Cardiac muscle cell (in vitro differentiated cells and primary cell): ENCODE measurements around the gene MYO5A. TPM values are rescaled to one million over a fixed set of nuclear protein-coding genes. Genes with fewer than 3 reads are reported as not detected.
"Not testable (repeated sequence)": the region's sequence is repeated elsewhere in the genome, so short reads cannot be mapped to it uniquely, and the experiment has no call there.

ENCODE experiments used
- DNase-seq, 2 donors: peaks; one replicate each; pipeline versions ENCODE4 v3.0.0 to v3.0.0-alpha.2; 2010 to 2017; ENCODE audit warnings: low read depth in 1 of 2, low spot score in 1 of 2
- H3K27ac ChIP-seq: fragments of 200-600 bp; sonication (generic); 2 replicates; pipeline ENCODE4 v1.5.1; 2016
- H3K27me3 ChIP-seq: fragments of 200-600 bp; sonication (generic); 2 replicates; pipeline ENCODE4 v1.6.0; 2016; ENCODE audit warnings: control low read depth
- H3K36me3 ChIP-seq: fragments of 200-600 bp; sonication (generic); 2 replicates; pipeline ENCODE4 v1.5.1; 2016; ENCODE audit warnings: control low read depth
- H3K4me1 ChIP-seq: fragments of 200-600 bp; sonication (generic); 2 replicates; pipeline ENCODE4 v1.8.1; 2017; ENCODE audit warnings: low read depth, mild to moderate bottlenecking, mixed run types
- H3K4me3 ChIP-seq: fragments of 200-600 bp; sonication (generic); 2 replicates; pipeline ENCODE4 v1.5.1; 2016; ENCODE audit warnings: mild to moderate bottlenecking
- H3K9me3 ChIP-seq: fragments of 200-600 bp; sonication (generic); 2 replicates; pipeline ENCODE4 v1.5.1; 2017; ENCODE audit warnings: low read depth, mild to moderate bottlenecking, control low read depth
- CTCF ChIP-seq: IDR thresholded peaks from 2 replicates; pipeline ENCODE4 v1.5.1; 2012; ENCODE audit warnings: low read depth, mild to moderate bottlenecking, low read length
- polyA plus RNA-seq: library from polyadenylated mRNA; unstranded; fragments of >200 nt; fragmentation: Nextera tagmentation; extraction: Ambion mirVana; gene quantifications from 2 replicates; pipeline ENCODE4 v1.2.1, GENCODE V29; 2016
- total RNA-seq: library from RNA; depleted of rRNA; stranded (reverse); fragments of >200 nt; gene quantifications from 2 replicates; pipeline ENCODE4 v1.2.3, GENCODE V29; 2016

Gene MYO5A
- total RNA-seq (15.2 and 27.7 TPM in 2 replicates), polyA plus RNA-seq (5.1 and 7.4 TPM in 2 replicates)

- peak; percentile 67 to 82 for DNase-seq
- Histone ChIP-seq H3K27ac (peak within 1 kb of the TSS; percentile 65), H3K4me1 (no peaks in the 10 kb centered on the region), H3K27me3 (peaks cover 58% of the 10 kb centered on the region), H3K4me3 (peak within 1 kb of the TSS; percentile 68), H3K36me3 (no peaks in the 10 kb centered on the region), H3K9me3 (no peaks in the 10 kb centered on the region)
- TF ChIP-seq CTCF, result peak; percentile 3
These were observed at the start of gene MYO5A for GRCh38 chr15:52528564-52529340. TSS of gene MYO5A (minus strand) at chr15:52528880. CDS start at chr15:52528806, 74 bp downstream.

DNA sequence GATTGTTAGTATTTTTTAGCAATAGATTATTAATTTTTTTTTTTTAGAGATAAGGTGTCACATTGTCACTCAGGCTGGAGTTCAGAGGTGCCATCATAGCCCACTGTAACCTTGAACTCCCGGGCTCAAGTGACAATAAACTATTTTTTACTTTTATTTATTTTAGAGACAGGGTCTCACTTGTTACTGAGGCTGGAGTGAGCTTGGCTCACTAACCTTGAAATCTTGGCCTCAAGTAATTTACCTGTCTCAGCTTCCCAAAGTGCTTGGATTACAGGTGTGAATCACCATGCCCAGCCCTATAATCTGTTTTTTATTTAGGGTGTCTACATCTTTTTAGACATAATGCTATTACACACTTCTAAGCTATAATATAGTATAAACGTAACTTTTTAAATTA, 48.0 kb upstream of the MYO5A start:
- Histone ChIP-seq H3K36me3 (peaks cover 4% of the 10 kb centered on the region), H3K4me1 (no peaks in the 10 kb centered on the region), H3K27ac (no peak overlapping the region), H3K27me3 (no peaks in the 10 kb centered on the region), H3K9me3 (no peaks in the 10 kb centered on the region), H3K4me3 (no peak overlapping the region)
- DNase-seq, result no peak
- TF ChIP-seq CTCF, result no peak

DNA sequence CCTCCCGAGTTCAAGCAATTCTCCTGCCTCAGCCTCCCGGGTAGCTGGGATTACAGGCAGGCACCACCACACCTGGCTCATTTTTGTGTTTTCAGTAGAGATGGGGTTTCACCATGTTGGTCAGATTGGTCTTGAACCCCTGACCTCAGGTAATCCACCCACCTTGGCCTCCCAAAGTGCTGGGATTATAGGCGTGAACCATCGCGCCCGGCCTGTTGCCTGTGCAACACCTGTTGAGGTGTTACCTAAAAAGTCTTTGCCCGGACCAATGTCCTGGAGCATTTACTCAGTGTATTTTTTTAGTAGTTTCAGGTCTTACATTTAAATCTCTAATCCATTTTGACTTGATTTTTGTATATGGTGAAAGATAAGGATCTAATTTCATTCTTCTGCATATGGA, 46.9 kb upstream of the MYO5A start:
- not testable (repeated sequence) for H3K4me3 ChIP-seq, H3K9me3 ChIP-seq, H3K27me3 ChIP-seq, H3K27ac ChIP-seq, H3K36me3 ChIP-seq, H3K4me1 ChIP-seq, DNase-seq

- Histone ChIP-seq H3K27me3 (no peaks in the 10 kb centered on the region), H3K36me3 (no peaks in the 10 kb centered on the region), H3K4me3 (no peak overlapping the region), H3K27ac (no peak overlapping the region), H3K9me3 (no peaks in the 10 kb centered on the region), H3K4me1 (no peaks in the 10 kb centered on the region)
- DNase-seq, result no peak
- TF ChIP-seq CTCF, result no peak
These were observed 46.4 kb upstream of the MYO5A start for GRCh38 chr15:52575072-52575471.

- not testable (repeated sequence) for DNase-seq, H3K4me1 ChIP-seq, H3K9me3 ChIP-seq, H3K27ac ChIP-seq, H3K36me3 ChIP-seq, H3K4me3 ChIP-seq, H3K27me3 ChIP-seq
These were observed 45.9 kb upstream of the MYO5A start for GRCh38 chr15:52574623-52575022.

GRCh38 chr15:52568601-52569585, 40.2 kb upstream of the MYO5A start, which contains the start of gene ARPP19:
TSS of gene ARPP19 (minus strand) at chr15:52569030. CDS start at chr15:52568892, 138 bp downstream.
- H3K36me3 ChIP-seq, result no peaks in the 10 kb centered on the region
- H3K27ac ChIP-seq, result peak within 1 kb of the TSS; percentile 97
- peak within 1 kb of the TSS; percentile 46 for H3K4me3 ChIP-seq
- TF ChIP-seq CTCF, result peak; percentile 15
- H3K27me3 ChIP-seq, result no peaks in the 10 kb centered on the region
- peak; percentile 93 to 95 for DNase-seq
- H3K9me3 ChIP-seq, result no peaks in the 10 kb centered on the region
- peaks cover 4% of the 10 kb centered on the region for H3K4me1 ChIP-seq
